Stimulated activated CD8-positive, alpha-beta memory T cell treated with anti-CD3 and anti-CD28 coated beads, Interleukin-7, amount 100 ng/mL, for 48 hours (primary cell): ENCODE data around the gene AVPR2.

Source experiments
- DNase-seq, 2 donors: peaks; one replicate each; pipeline ENCODE4 v3.0.0-alpha.2; 2020; ENCODE audit warnings: low read depth in 1 of 2; ENCODE audit errors: extremely low read depth in 1 of 2

Gene AVPR2

DNA sequence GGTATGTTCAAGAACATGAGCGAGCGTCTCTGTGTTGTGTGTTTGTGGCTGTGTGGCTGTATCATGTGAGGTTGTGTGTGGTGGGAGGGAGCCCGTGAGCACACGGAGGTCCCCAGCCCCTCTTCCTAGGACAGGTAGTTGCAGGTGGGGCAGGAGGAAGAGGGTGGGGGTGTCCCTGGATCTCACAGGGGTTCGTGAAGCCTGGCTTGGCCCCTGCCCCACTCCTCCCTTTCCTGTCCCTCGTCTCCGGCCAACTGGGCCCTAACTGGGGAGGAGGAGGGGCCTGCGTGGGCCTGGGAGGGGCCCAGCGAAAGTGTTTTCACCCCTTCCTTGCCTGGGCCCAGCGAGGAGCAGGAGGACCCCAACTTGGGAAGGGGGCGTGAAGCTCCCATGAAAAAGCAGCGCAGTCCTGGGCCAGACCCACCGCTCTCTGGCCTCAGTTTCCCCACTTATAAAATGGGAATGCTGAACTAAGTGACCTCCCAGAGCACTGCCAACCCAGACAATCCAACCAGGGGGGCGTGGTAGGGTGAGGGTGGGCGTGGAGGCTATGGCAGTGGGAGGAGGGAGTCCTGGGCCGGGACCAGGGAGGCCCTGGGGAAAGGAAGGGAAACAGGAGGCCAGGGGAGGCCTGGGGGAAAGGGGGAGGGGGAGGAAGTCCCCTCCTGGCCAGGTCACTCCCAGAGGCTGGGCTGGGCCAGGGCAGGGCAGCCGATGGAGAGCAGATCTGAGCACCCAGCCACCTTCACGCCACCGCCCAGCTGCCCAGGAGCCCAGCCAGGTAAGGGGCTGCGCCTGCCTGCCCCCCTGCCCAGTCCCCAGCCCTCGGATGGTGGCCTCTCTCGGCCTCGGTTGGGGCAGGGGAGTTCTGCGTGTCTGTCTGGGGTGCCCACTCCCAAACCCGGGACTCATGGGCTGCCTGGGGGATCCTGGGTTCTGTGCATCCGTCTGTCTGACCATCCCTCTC lies at the start of gene AVPR2:
AVPR2 (plus strand) TSS at position 683 of the 967 bp plus-strand sequence. CDS start 473 bp downstream, outside the sequence.
- no peak for DNase-seq

DNA sequence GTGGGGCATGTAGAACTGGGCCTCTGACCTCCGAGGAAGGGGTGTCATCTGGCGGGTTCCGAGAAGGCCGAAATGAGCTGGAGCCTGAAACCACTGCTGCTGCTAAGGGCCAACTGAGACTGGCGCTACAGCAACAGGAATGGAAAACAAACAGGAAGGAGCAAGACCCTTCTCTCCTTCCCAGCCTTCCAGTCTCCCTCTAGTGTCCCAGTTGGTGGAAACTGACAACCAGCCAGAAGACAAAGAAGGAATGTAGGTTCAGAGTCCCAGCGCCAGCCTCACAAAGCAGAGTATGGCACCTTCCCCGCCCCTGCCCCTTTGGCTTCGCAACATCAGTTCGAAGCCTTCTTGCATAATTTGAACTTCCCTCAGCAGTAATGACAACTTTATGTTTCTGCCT lies 49.8 kb upstream of the AVPR2 start:
- DNase-seq, result no peak

DNA sequence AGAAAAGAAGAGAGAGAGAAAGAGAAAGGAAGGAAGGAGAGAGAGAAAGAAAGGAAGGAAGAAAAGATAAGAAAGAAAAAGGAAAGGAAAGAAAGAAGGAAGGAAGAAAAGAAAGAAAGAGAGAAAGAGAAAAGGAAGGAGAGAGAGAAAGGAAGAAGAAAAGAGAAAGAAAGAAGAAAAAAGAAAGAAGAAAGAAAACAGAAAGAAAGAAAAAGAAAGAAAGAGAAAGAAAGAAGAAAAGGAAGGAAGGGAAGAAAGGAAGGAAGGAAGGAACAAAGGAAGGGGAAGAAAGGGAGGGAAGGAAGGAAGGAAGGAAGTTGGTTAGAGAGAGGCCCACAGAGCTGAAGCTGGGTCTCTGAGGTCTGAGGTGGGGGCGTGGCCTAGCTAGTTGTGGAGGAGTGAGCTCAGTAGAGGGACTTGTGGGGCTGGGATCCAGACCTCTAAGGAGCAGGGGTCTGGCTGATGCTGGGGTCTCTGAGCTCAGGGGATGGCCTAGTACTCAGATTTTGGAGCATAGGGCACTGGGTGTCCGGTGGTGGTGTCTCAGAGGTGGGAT lies 47.0 kb upstream of the AVPR2 start:
- no peak for DNase-seq

DNA sequence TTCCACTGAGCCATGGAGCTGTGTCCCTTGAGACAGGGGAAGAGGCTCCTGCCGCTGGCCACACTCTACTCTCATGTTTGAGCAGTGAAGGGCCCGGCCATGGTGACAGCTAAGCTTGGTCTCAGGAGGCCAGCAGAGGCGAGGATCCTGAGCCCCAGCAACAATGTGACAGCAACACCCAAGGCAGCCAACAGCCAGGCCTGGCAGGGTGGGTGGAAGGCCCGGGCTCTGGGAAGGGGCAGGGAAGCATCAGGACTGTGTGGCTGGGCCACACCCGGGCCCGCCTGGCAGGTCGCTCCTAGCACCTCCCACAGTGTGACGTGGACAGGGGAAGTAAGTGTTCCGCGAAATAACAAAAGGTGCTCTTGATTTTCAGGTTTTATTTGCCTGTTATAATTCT lies 43.3 kb upstream of the AVPR2 start:
- no peak for DNase-seq

DNA sequence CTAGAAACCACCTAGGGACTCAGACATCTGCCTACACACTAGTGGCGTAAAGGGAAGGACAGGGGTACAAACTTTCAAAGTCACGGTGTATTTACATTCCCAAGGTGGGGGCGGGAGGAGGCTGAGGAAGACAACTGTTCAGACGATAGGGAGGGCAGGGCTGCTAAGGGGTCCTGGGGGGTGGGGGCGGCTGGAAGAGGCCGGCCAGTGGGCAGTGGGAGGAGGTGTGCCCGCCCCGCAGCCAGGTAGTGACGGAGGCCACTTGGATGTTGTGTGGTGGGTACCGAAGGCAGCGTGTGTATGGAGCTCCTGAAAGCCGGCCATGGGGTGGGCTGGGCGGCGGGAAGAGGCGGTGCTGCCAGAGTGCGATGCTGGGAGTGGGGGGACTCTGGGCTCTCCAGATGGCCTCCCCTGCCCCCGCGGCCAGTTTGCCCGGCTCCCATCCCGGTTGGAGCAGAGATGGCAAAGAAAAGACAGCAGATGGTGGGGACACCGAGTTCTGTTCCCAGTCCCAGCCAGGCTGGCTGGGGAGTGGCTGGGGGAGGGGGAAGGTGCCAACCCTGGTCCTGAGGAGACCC lies 42.7 kb upstream of the AVPR2 start:
- DNase-seq, result no peak

DNA sequence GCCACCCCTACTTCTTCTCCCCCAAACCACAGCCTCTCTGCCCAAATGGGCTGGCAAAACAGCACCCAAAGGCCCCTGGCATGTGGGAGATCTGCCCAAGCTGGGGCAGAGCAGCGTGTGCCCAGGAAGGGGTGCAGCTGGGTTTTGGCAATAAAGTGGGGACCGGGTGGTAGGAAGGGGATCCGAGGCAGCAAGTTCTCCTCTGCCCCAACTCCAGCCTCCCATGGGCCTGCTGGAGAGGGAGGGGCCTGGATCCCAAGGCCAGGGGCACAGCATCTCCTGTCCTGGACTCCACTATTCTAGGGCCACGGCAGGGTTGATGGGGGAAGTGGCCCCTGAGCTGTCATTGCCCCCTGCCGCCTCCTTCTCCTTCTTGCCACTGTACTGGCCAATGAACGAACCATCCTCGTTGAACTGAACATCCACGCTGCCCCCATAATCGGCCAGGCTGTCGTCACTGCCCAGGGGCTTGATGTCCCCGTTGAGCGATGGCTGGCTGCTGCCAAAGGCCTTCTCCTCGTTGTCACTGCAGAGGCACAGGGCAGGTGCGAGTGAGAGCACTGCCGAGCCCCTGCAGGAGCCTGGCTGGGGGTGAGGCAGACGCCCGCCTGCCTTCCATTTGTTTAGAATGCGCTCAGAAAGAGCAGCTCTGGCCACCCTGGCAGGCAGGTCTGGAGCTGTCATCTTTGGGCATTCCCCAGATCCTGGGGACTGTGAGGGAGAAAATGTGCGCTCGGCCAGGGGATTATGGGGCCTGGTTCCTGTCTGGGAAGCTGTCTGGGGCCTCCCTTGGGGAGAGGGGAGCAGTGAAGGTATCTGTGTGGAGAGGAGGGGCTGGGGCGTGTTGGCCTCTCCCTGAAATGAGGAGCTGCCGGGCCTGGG lies 41.9 kb upstream of the AVPR2 start:
- DNase-seq, result no peak

DNA sequence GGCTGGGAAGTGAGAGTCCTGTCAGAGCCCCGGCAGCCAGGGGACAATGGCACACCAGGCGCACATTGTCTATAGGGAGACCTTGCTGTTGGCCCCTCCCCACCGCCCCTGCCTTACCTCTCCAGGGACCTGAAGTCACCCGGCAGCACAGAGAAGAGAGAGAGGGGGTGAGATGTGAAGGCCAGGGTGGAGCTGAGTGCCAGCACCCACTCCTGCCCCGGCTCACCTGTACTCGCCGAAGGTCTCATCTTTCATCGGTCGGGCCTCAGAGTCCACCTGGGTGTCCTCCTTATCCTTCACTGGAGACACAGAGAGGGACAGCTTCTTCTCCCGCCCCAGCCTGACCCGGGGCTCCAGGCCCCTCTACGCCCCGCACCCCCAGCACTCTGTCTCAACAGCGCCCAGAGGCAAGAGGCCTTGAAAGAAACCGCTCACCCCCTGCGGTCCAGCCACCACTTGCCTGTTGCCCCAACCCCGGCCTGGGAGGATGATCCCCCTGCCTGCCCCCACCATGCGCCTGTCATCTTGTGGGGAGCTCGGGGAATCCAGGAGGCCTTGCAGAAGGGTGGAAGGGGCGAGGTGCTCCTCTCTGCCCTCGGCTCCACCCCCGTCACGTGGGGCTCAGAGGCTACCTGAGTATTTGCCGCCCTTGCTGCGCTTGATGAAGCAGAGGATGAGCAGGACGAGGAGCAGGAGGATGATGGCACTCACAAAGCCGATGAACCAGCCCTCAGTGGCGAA lies 41.1 kb upstream of the AVPR2 start:
- DNase-seq, result no peak

DNA sequence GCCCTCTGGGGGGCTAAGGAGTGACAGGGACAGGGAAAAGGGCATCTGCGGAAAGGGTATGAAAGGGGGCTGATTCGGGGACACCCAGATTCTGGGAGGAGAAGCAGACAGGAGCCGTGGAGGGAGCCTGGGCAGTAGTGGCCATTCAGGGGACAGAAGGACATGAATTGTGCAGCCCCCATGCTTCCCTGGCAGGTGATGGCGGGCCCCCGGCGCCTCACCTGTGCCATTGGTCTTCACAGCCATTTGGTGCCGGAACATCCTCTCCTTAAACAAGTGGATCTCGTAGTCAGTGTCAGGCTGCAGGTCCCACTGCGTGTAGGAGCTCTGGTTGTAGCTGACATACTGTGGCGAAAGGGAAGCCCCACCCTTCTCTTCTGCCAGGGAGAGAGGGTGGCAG lies 40.4 kb upstream of the AVPR2 start:
- DNase-seq, result no peak

DNA sequence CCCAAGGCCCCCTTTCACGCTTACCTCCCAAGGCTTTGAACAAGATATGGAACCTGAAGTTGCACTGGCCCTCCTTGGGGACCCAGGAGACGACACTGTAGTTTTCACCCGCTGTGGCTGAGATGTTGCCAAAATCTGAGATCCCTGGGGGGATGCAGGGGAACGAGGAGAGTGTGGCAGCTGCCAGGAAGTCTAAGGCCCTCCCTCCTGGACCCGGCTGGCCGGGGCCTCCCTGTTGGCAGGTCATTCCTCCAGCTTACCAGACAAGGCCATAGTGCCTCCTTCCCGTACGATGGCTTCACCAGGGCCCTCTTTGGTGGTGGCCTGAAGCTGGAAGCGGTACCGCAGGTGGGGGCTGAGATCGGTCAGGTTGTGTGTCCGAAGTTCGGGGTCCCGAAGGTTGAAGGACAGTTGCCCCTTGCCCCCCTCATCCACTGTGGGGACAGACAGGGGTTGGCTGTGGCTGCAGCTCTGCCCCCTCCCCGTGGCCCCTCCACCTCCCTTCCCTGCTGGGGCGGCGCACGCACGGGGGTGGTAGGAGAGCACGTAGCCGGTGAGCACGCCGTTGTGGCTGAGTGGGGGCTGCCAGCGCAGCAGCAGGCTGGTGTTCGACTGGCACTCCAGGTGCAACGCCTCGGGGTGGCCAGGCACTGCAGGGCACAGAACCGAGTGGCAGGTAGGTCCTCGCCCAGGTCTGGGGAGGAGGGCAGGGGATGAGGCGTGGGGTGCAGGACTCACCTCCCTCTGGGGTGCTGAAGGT lies 39.7 kb upstream of the AVPR2 start:
- no peak for DNase-seq

DNA sequence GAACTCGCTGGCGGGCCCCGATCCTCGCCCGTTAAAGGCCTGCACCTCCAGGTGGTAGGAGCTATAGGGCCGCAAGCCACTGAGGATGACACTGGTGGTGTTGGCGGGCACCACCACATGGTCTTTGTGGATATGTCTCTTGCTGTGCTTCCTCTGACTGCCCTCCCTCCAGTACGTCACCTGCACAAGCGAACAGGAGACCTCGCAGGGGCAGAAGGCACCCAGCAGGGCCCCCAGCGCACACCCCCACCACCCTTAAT lies 39.2 kb upstream of the AVPR2 start:
- no peak for DNase-seq

DNA sequence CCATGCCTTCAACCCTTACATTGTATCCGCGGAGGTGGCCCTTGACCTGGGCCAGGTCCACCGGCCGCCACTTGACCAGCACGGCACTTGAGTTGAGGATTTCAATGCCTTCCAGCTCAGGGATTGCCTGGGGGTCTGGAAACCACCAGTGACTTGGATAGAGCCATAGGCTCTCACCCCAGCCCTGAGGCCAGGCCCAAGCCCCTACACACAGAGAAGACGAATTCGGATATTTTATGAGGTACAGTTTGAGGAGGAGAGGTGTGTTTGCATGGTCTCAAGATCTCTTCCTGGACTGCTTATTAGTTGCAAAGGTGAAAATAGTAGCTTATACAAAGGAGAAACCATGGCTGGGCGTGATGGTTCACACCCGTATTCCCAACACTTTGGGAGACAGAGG lies 38.8 kb upstream of the AVPR2 start:
- no peak for DNase-seq

DNA sequence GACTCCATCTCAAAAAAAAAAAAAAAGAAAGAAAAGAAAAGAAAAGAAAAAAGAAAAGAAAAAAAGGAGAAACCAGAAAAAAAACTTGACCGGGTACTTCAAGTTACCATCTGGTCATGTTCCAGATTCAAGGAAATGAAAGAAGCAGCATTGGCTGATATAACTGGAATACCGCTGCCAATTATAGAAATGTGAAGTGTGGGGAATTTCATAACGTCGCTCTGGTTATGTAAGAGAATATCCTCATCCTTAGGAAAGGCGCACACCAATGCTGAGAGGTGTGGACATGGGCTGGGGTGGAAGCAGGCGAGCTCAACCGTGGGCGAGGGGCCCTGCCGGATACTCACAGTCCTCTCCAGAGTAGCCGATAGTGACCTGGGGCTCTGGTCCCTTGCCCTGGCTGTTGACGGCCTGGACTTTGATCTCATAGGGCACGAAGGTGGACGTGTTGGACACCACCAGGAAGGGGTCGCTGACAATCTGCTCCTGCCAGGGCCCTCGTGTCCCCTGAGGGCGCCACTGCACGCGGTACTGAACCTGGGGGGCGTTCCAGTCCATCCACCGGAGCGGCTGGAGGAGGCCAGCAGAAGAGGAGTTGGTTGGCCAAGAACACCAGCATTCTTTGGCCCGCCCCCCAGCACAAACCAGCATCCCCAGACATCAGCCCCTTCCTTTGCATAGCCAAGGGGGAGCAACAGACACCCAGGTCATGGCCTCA lies 38.0 kb upstream of the AVPR2 start:
- DNase-seq, result no peak

DNA sequence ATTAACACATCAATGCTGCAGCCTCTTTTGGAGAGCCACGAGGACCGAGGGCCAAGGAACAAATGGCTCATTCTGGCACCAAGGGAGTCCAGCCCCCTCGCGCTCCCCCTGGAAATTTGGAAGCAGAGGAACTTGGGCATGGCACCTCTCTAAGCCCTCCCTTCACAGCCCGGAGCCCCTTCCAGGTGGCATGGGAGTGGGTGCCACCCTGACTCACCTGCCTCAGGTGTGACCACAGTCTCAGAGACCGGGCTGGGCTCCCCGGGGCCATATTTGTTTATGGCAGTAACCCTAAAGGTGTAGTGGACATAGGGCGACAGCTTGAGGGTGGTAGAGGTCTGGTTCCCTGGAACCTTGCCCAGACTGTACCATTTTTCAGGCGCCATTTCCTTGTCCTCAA lies 37.3 kb upstream of the AVPR2 start:
- no peak for DNase-seq

DNA sequence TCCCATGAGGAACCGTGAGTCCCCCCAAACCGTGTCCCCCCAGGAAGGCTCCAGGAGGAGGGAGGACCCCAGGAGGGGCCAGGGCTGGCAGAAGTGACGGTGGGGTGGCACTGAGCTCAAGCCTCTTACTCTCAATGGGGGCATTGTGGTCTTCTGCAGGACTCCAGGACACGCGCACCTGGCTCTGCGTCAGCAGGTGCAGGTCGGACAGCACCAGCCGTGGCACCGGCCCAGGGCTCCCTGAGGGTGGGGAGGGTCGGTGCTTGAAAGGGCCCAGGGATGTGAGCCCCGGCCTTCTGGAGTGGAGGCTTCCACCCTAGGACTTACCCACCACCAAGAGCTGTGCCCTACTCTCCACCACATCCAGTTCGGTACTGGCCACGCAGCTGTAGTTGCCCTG lies 36.8 kb upstream of the AVPR2 start:
- DNase-seq, result no peak

DNA sequence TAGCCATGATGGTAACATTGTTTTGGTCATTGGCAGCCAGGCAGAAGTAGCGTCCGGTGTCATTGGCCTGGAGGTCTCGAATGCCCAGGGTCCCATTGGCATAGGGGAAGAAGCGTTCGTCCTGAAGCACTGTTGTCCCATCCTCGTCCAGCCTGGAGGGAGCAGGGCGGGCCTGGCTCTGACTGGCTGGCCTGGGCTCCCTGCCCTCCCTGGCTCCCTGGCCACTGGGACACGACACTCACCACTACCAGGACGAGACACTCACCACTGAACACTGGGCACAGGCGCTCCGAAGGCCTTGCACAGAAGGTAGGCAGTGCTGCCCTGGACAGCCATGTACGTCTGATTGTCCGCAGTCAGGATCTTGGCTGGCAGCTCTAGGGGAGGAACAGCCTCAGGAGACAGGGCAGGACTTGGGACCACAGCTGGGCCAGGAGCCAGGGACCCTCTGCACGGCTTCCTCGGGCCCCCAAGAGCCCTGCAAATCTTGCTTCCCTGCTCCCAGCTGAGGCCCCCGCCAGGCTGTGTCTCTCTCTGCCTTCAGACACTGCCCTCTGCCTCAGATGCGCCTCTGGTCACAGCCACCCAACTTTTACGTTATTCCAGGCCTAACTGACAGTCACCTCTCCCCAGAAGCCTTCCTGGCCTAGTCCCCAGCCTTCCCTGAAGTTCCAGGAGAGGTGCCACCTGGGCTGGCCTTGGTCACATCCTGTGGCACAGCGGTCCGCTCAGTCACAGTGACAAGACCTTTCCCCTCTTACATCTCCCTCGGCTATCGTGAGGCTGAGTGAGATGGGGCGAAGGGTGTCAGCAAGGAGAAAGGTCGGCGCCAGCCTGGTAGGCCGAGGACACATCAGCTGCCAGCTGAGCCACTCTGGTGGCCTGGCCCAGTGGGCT lies 35.6 kb upstream of the AVPR2 start:
- DNase-seq, result no peak

DNA sequence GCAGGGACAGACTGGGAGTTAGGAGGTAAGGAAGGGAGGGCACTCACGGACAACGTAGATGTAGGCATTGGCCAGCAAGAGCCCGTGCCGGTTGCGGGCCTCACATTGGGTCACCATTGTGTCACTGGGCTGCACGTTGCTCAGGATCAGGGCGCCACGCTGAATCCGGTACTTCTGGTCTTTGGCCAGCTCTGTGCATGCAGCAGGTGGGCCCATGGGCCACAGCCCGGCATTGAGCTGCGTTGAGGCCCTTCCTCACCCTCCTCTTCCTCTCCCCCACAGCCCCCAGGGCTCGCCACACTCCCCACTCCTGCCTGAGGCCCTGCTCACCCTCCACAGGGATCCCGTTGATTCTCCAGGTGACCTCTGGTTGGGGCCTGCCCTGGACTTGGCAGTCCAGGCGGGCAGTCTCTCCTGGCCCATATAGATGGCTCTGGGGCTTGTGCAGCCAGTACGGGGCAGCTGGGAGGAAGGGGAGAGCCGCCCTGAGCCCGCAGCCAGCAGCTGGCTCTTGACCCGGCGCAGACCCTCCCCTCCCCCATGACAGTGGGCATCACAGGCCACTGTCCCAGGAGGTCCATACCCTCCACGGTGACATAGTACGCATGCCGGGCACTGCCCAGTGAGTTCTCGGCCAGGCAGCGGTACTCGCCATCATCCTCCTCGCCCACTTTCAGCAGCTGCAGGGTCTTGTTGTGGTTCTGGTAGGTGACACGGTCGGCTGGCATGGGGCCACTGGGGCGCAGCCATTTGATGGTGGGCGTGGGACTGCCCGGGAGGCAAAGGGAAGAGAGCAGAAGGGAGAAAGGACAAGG lies 34.8 kb upstream of the AVPR2 start:
- no peak for DNase-seq

DNA sequence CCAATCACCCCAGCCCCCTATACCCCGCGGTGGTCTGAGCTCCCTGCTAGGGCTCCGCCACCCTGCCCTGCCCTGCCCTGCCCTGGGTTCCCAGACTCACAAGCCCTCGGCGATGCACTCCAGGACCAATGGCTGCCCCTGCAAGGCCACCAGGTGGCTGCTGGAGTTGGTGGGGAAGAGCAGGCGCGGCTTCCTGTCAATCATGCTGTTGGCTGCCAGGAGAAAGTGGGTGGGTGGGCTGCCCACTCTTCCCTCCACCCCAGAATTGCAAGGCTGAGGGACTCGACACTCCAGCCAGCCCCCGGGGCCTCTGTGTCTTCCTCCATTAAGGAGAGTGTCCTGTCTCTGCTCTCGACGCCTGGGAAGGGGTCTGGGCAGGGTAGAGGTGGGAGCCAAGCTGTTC lies 34.2 kb upstream of the AVPR2 start:
- no peak for DNase-seq
